Measurements from ENCODE around the gene KHDC3L. TPM values are rescaled to one million over a fixed set of nuclear protein-coding genes. Genes with fewer than 3 reads are reported as not detected.

KHDC3L gene
- total RNA-seq, 1 experiment from 2014 or later: not detected

DNA sequence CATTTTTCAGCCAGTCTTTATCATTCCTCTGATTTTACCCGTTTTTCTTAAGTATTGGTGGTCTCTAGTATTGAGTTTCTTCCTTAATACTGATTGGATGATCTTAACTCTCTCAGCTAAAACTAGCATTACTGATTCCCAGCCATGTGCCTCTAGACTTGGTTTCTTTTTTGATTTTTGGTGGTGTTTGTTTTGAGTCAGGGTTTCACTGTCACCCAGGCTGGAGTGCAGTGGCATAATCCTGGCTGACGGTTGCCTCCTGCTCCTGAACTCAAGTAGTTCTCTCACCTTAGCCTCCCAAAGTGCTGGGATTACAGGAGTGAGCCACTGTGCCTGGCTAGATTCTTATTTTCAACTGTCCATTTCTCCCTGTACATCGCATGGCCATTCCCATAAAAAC, 33.3 kb upstream of the KHDC3L start:
- Histone ChIP-seq H3K4me1 (ENCODE audit: insufficient read depth, low read length) (peaks cover 3% of the 10 kb centered on the region; the same call in 1 of the 2 replicates), H3K27me3 (ENCODE audit: low read length) (no peaks in the 10 kb centered on the region), H2AFZ (ENCODE audit: low read length) (0 out of 2 replicates have a peak overlapping the region, but pooled peaks have one; percentile 14), H4K20me1 (ENCODE audit: low read length) (no peaks in the 10 kb centered on the region), H3F3A (ENCODE audit: low read length, unreplicated experiment) (no peaks in the 10 kb centered on the region), H3K9me3 (ENCODE audit: low read length) (no peaks in the 10 kb centered on the region), H3K4me2 (ENCODE audit: low read length) (no peak overlapping the region), H3K9ac (ENCODE audit: low read length) (no peak overlapping the region), H3K4me3 (ENCODE audit: low read length) (no peak overlapping the region), H3K36me3 (ENCODE audit: low read depth, low read length) (no peaks in the 10 kb centered on the region), H3K9me2 (replicated peaks; ENCODE audit: low read length) (no peaks in the 10 kb centered on the region), H3K27ac (ENCODE audit: low read length) (no peak overlapping the region), H3K79me2 (ENCODE audit: low read length) (no peaks in the 10 kb centered on the region)
- no TSS peak for BruUV-seq (replicated peaks)
- intact Hi-C loops (cut with micrococcal nuclease): loop anchor here (5.0 to 10.0 kb wide), 4 partner anchors 58 to 714 kb away; no protein-coding TSS in a partner anchor
- TF ChIP-seq EZH2 (IDR thresholded peaks at IDR 0.05; ENCODE audit: low read length, unreplicated experiment) (no peak), EZH2phosphoT487 (IDR thresholded peaks at IDR 0.05; ENCODE audit: borderline replicate concordance, low read length) (no peak)
- TF ChIP-seq, protein P1, sequence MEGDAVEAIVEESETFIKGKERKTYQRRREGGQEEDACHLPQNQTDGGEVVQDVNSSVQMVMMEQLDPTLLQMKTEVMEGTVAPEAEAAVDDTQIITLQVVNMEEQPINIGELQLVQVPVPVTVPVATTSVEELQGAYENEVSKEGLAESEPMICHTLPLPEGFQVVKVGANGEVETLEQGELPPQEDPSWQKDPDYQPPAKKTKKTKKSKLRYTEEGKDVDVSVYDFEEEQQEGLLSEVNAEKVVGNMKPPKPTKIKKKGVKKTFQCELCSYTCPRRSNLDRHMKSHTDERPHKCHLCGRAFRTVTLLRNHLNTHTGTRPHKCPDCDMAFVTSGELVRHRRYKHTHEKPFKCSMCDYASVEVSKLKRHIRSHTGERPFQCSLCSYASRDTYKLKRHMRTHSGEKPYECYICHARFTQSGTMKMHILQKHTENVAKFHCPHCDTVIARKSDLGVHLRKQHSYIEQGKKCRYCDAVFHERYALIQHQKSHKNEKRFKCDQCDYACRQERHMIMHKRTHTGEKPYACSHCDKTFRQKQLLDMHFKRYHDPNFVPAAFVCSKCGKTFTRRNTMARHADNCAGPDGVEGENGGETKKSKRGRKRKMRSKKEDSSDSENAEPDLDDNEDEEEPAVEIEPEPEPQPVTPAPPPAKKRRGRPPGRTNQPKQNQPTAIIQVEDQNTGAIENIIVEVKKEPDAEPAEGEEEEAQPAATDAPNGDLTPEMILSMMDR (conservative IDR thresholded peaks at IDR 0.05; ENCODE audit: low read depth, low read length): no peak
- DNase-seq: no peak
- POLR2A ChIA-PET (ENCODE audit: unreplicated experiment): no interaction called here
- no peak for ATAC-seq
- CTCF ChIA-PET: no interaction called here

DNA sequence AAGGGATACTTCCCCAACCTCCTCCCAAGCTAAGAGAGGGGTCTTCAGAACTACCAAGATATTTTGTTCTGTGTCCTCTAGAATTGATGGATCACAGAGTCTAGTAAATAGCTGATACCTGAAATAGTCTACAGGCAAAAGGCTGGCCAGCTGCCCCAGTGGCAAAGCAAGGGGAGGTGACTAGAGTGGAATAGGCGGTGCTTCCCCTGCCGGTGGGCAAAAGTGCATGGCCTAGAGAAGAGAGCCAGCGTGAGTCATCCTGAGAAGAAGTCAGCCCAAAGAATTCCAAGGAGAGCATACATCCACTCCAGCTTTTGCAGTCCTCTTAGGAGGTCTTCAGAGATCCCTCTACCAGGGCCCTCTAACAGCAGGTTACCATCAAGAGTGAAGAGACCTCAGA, 23.1 kb upstream of the KHDC3L start:
- DNase-seq (peak; percentile 30), ATAC-seq (peak; percentile 37; the same call in 1 of the 2 replicates)
- CTCF ChIA-PET: no interaction called here
- BruUV-seq (replicated peaks): no TSS peak
- no peaks in the 10 kb centered on the region for H3K4me1 ChIP-seq (ENCODE audit: insufficient read depth, low read length)
- no peak overlapping the region for H3K27ac ChIP-seq (ENCODE audit: low read length)
- H3K9me3 ChIP-seq (ENCODE audit: low read length): no peaks in the 10 kb centered on the region
- no peak overlapping the region for H3K4me2 ChIP-seq (ENCODE audit: low read length)
- no peak overlapping the region for H2AFZ ChIP-seq (ENCODE audit: low read length)
- no peaks in the 10 kb centered on the region for H3K9me2 ChIP-seq (replicated peaks; ENCODE audit: low read length)
- H3K4me3 ChIP-seq (ENCODE audit: low read length): no peak overlapping the region
- intact Hi-C loops (cut with micrococcal nuclease): no loop called here
- TF ChIP-seq, protein P1 (conservative IDR thresholded peaks at IDR 0.05; ENCODE audit: low read depth, low read length): no peak
- TF ChIP-seq EZH2 (IDR thresholded peaks at IDR 0.05; ENCODE audit: low read length, unreplicated experiment): no peak
- no peak for TF ChIP-seq EZH2phosphoT487 (IDR thresholded peaks at IDR 0.05; ENCODE audit: borderline replicate concordance, low read length)
- H3K9ac ChIP-seq (ENCODE audit: low read length): no peak overlapping the region
- no peaks in the 10 kb centered on the region for H3K36me3 ChIP-seq (ENCODE audit: low read depth, low read length)
- POLR2A ChIA-PET (ENCODE audit: unreplicated experiment): no interaction called here
- H3F3A ChIP-seq (ENCODE audit: low read length, unreplicated experiment): no peaks in the 10 kb centered on the region
- no peaks in the 10 kb centered on the region for H3K27me3 ChIP-seq (ENCODE audit: low read length)
- no peaks in the 10 kb centered on the region for H4K20me1 ChIP-seq (ENCODE audit: low read length)
- H3K79me2 ChIP-seq (ENCODE audit: low read length): no peaks in the 10 kb centered on the region

DNA sequence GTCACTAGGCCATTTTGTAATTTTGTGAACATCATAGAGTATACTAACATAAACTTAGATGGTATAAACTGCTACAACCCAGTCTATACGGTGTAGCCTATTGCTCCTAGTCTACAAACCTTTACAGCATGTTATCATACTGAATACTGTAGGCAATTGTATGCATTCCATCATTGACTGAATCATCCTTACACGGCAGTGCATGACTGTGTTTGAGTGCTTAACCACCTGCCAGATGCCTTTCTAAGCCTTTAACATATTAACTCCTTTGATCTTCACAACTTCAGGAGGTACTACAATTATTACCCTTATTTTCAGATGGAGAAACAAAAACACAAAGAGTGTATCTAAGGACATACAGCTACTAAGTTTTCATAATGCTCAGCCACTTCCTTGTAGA, 22.4 kb upstream of the KHDC3L start:
- H3K36me3 ChIP-seq (ENCODE audit: low read depth, low read length): no peaks in the 10 kb centered on the region

More for the DNA sequence above, 22.4 kb upstream of the KHDC3L start:
- H3K4me3 ChIP-seq (ENCODE audit: low read length): no peak overlapping the region
- H3K27me3 ChIP-seq (ENCODE audit: low read length): no peaks in the 10 kb centered on the region
- BruUV-seq (replicated peaks): no TSS peak
- POLR2A ChIA-PET (ENCODE audit: unreplicated experiment): no interaction called here
- no peak overlapping the region for H3K4me2 ChIP-seq (ENCODE audit: low read length)
- CTCF ChIA-PET: no interaction called here
- H3K9me2 ChIP-seq (replicated peaks; ENCODE audit: low read length): no peaks in the 10 kb centered on the region
- no peaks in the 10 kb centered on the region for H3K4me1 ChIP-seq (ENCODE audit: insufficient read depth, low read length)
- no peaks in the 10 kb centered on the region for H3K9me3 ChIP-seq (ENCODE audit: low read length)
- H3K27ac ChIP-seq (ENCODE audit: low read length): no peak overlapping the region
- H3F3A ChIP-seq (ENCODE audit: low read length, unreplicated experiment): no peaks in the 10 kb centered on the region
- ATAC-seq (peak; percentile 58), DNase-seq (peak; percentile 41)
- no peak overlapping the region for H3K9ac ChIP-seq (ENCODE audit: low read length)
- H2AFZ ChIP-seq (ENCODE audit: low read length): no peak overlapping the region
- no peaks in the 10 kb centered on the region for H4K20me1 ChIP-seq (ENCODE audit: low read length)
- no peaks in the 10 kb centered on the region for H3K79me2 ChIP-seq (ENCODE audit: low read length)
- TF ChIP-seq, protein P1 (conservative IDR thresholded peaks at IDR 0.05; ENCODE audit: low read depth, low read length): no peak
- no peak for TF ChIP-seq EZH2 (IDR thresholded peaks at IDR 0.05; ENCODE audit: low read length, unreplicated experiment)
- no peak for TF ChIP-seq EZH2phosphoT487 (IDR thresholded peaks at IDR 0.05; ENCODE audit: borderline replicate concordance, low read length)
- intact Hi-C loops (cut with micrococcal nuclease): no loop called here

Measured in PC-3 (cell line).